ENCODE measurements around the gene HIC2.
"Not testable (repeated sequence)": the region's sequence is repeated elsewhere in the genome, so short reads cannot be mapped to it uniquely, and the experiment has no call there.

The HIC2 gene

DNA sequence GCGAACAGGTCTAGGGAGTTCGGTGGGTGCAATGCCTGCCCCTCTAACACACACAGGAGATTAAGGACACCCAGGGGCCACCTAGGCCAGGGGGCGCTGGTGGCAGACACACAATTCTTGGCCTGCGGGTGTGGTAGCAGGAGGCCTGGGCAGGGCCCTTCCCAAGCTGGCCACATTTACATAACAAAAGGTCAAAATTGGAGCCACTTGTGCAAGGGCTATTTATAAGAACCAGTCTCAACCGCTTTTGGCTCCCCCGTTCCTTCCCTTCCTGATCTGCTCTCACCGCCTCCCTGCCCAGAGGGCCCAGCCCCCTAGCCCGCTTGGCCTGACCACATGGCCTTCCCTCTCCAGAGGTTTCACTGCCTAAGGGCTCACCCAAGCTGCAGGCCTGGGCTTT is 75.1 kb downstream of the HIC2 start:
- DNase-seq (ENCODE audit: low spot score): not testable (repeated sequence)

DNA sequence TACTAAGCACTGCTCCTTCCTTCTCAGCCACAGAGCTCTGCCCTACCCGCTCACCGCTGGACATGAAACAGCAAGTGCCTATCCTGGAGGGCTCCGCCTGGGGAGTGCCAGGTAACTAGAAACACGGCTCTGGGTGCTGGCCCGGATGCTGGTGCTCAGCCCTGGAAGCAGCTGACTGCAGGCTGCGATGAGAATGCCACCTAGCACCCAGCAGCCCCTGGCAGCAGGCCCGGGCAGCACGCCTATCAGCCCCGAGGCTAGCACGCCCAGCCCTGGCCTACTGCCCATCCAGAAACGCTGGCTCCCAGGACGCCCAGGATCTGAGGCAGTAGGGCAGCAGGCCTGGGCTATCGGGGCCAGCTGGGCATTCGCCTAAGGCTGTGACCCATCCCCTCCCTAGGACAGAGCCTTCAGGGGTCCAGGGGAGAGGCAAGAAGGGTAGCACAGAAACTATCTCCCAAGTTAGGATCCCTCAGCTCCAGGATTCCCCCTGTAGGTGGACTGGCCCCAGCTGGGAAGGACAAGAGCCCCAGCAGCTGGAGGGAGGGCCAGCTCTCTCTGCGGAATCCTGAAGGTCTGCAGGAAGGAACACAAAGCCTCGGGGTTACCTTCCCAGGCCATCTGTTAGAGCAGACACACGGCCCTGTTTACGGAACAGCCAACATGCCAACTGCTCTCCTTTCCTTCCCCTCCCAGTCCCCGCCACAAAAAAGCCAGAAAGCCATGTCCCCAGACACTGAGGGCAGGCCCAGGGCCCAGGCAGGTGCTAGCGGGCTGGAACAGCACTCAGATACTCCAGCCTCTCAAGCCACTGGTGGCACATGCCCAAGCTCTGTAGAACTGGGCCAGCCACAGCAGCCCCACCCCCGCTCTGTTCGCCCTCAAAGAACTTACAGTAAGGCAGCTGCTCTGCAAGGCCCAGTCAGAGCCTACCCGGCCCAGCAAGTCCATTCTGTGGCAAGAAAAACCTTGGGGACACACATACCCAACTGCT is 76.9 kb downstream of the HIC2 start:
- not testable (repeated sequence) for DNase-seq (ENCODE audit: low spot score)

DNA sequence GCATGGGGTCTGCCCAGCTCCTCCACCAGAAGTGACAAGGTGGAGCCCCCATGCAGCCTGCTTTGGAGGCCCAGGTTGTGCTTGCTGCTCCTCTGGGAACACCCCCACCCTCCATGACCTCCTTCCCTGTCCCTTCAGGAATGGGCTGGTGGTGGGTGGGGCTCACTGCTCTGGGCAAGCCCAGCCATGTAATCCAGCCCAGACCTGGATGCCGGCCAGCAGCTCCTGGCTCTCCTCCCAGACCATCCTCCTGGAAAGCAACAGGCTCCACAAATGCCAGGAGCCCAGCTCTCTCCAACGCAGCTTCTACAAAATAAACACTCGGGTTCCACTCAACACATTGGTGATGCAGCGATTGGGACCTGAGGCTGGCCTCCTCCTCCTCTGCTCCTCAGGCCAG is 80.8 kb downstream of the HIC2 start:
- not testable (repeated sequence) for DNase-seq (ENCODE audit: low spot score)

DNA sequence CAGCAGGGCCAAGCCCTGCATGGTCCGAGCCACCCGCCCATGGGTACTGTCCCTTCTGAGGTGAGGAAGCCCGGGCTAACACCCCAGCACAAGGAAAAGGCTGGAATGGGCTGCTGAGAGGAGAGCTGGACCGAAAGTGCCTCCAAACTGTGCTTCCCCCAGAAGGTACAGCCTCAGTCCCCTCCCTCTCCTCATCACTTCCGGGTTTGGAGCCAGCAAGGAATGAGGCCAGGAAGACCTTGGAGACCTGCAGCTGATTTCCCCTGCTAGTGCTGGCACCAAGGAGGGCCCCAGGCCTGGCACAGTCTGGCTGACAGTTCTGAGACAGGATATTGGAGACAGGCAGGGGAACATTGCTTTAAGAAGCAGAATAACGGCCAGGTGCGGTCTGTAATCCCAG is 81.3 kb downstream of the HIC2 start:
- DNase-seq (ENCODE audit: low spot score): not testable (repeated sequence)

DNA sequence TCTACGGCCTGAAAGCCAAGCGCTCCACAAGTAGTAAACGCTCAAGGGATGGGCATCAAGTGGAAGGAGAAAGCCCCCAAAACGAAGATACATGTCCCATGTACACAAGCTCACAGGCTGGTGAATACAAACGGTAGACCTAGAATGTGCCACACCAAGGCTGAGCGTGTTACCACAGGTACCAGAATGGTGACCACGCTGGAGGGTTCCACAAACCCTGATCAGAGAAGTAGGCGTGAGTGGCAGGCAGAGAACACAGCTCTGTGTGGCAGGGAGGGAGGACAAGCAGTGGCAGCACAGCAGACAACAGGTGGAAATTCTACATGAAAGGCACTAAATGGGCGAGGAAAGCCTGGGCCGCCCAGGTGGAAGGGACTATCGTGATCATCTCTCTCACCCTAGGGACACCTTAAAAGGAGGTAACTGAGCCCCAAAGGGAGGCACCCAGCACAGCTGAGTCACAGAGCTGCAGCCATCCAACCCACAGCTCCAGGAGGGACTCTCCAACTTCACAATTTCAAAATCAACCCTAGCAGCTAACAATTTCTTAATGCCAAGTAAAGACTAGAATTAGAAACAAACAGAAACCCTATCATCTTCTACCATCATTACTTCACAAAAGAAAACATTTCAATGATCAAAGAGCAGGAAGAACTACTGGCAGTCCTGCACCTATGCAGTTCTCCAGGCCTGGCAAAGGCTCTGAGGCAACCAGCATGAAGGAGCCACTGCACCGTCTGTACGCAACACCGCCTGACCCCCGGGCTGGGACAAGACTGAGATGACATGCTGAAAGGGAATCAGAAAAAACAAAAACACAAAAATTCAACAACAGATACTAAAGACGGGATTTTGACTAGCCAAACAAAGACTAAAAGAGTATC is 82.7 kb downstream of the HIC2 start:
- not testable (repeated sequence) for DNase-seq (ENCODE audit: low spot score)

Measured in hematopoietic multipotent progenitor cell treated with erythropoietin and hydrocortisone succinate and interleukin-3 and kit ligand, for 17 days (in vitro differentiated cells).